ENCODE measurements around the gene RAMP2. TPM values are rescaled to one million over a fixed set of nuclear protein-coding genes. Genes with fewer than 3 reads are reported as not detected.

RAMP2 gene
- total RNA-seq, 2 donors from 2014 or later, result 4.9 to 5.1 TPM

DNA sequence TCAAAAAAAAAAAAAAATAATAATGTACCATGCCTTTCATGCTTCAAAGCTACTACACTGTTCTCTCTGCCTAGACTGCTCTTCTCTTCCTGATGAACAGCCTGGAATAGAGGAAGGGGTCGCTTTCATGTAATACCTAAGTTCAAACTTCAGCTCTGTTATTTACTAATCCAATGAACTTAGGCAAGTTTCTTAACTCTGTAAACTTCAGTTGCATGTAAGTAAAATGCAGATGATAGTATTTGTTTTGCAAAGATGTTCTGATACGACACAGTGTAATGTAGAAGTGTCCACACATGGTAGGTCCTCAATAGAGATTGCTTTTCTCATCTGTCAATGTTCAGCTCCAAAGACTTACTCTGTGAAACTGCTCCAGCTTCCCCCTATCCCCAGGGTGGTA lies 30.9 kb downstream of the RAMP2 start:
- peaks cover 17% of the 10 kb centered on the region for H3K36me3 Mint-ChIP-seq (ENCODE audit: low read depth)

DNA sequence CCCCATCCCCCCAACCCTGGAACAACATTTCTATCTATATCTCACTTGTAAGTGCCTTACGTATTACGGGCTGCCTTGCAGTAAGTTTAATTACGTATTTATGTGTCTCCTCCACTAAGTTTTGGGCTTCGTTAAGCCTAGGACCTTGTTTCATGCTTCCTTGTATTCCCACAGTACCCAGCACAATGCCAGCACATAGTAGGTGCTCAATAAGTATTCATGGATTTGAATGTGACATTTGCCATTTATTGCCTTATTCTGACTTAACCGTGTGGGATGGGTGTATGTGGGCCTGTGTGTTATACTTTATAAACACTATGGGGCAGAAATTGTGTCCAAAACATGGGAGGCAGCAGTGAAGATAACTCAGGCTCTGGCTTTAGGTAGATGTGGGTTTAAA lies 31.5 kb downstream of the RAMP2 start:
- no peak overlapping the region for H3K4me3 Mint-ChIP-seq
- DNase-seq, result no peak
- H3K27me3 Mint-ChIP-seq (ENCODE audit: insufficient read depth), result peaks cover 29% of the 10 kb centered on the region

More for the DNA sequence above, 30.9 kb downstream of the RAMP2 start:
- TF ChIP-seq, protein P1, sequence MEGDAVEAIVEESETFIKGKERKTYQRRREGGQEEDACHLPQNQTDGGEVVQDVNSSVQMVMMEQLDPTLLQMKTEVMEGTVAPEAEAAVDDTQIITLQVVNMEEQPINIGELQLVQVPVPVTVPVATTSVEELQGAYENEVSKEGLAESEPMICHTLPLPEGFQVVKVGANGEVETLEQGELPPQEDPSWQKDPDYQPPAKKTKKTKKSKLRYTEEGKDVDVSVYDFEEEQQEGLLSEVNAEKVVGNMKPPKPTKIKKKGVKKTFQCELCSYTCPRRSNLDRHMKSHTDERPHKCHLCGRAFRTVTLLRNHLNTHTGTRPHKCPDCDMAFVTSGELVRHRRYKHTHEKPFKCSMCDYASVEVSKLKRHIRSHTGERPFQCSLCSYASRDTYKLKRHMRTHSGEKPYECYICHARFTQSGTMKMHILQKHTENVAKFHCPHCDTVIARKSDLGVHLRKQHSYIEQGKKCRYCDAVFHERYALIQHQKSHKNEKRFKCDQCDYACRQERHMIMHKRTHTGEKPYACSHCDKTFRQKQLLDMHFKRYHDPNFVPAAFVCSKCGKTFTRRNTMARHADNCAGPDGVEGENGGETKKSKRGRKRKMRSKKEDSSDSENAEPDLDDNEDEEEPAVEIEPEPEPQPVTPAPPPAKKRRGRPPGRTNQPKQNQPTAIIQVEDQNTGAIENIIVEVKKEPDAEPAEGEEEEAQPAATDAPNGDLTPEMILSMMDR (conservative IDR thresholded peaks at IDR 0.05), result no peak
- no peak overlapping the region for H3K27ac Mint-ChIP-seq
- no peak overlapping the region for H3K4me3 Mint-ChIP-seq
- H3K27me3 Mint-ChIP-seq (ENCODE audit: insufficient read depth), result peaks cover 34% of the 10 kb centered on the region
- no peaks in the 10 kb centered on the region for H3K36me3 ChIP-seq (ENCODE audit: control insufficient read depth, insufficient read depth, low read length)
- no peaks in the 10 kb centered on the region for H3K4me1 Mint-ChIP-seq
- WGBS, 2 experiments (ENCODE audit: insufficient coverage in 1 of 2, insufficient read length in 1 of 2), result 90 to 94% methylated on average over 2 of the region's 2 CpGs
- no peaks in the 10 kb centered on the region for H3K27me3 ChIP-seq (ENCODE audit: control insufficient read depth, insufficient read depth, low read length, poor library complexity, severe bottlenecking)
- no peaks in the 10 kb centered on the region for H3K4me1 ChIP-seq (ENCODE audit: control insufficient read depth, insufficient read depth, low read length)
- no peak for DNase-seq
- H3K9me3 Mint-ChIP-seq, result peaks cover 2% of the 10 kb centered on the region
- no peaks in the 10 kb centered on the region for H3K9me3 ChIP-seq (ENCODE audit: control insufficient read depth, low read length)
- no peak overlapping the region for H3K27ac ChIP-seq (ENCODE audit: low read depth, low read length)
- H3K9ac ChIP-seq (ENCODE audit: extremely low read depth, low read length, poor library complexity, severe bottlenecking), result no peak overlapping the region
- H3K4me3 ChIP-seq (ENCODE audit: low read length), result no peak overlapping the region

DNA sequence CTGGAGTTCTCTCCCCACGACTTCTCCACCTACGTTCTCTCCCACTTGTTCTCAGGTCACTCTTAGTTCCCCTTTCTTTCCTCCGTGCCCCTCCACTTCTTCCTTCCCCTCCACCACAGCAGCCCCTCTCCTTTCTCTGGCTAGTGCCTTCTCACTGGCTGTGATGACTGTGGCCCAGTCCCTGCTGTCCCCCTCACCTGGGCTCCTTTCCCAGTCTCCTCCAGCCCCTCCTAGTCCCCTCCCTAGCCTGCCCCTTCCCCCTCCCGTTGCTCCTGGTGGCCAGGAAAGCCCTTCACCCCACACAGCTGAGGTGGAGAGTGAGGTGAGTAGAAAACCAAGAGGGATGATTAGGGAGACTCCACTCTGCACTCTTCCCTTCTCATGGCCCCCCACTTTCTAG lies 34.0 kb downstream of the RAMP2 start:
- H3K36me3 Mint-ChIP-seq (ENCODE audit: low read depth), result peaks cover 20% of the 10 kb centered on the region

More for the DNA sequence above, 31.5 kb downstream of the RAMP2 start:
- Mint-ChIP-seq H3K4me1 (peaks cover 4% of the 10 kb centered on the region), H3K9me3 (peaks cover 2% of the 10 kb centered on the region), H3K36me3 (ENCODE audit: low read depth) (peaks cover 17% of the 10 kb centered on the region), H3K27ac (no peak overlapping the region)
- Histone ChIP-seq H3K36me3 (ENCODE audit: control insufficient read depth, insufficient read depth, low read length) (no peaks in the 10 kb centered on the region), H3K4me1 (ENCODE audit: control insufficient read depth, insufficient read depth, low read length) (no peaks in the 10 kb centered on the region), H3K4me3 (ENCODE audit: low read length) (no peak overlapping the region), H3K9me3 (ENCODE audit: control insufficient read depth, low read length) (no peaks in the 10 kb centered on the region), H3K27ac (ENCODE audit: low read depth, low read length) (no peak overlapping the region), H3K27me3 (ENCODE audit: control insufficient read depth, insufficient read depth, low read length, poor library complexity, severe bottlenecking) (no peaks in the 10 kb centered on the region), H3K9ac (ENCODE audit: extremely low read depth, low read length, poor library complexity, severe bottlenecking) (no peak overlapping the region)
- TF ChIP-seq, protein P1 (conservative IDR thresholded peaks at IDR 0.05), result no peak
- 93 to 100% methylated on average over 1 to 5 of the region's 5 CpGs for WGBS, 2 experiments (ENCODE audit: insufficient coverage in 1 of 2, insufficient read length in 1 of 2)

More for the DNA sequence above, 34.0 kb downstream of the RAMP2 start:
- Mint-ChIP-seq H3K4me1 (peaks cover 10% of the 10 kb centered on the region), H3K9me3 (peaks cover 6% of the 10 kb centered on the region), H3K27me3 (ENCODE audit: insufficient read depth) (peaks cover 23% of the 10 kb centered on the region), H3K27ac (no peak overlapping the region), H3K4me3 (no peak overlapping the region)
- no peak overlapping the region for H3K27ac ChIP-seq (ENCODE audit: low read depth, low read length)
- WGBS, 2 experiments (ENCODE audit: insufficient coverage in 1 of 2, insufficient read length in 1 of 2), result 92 to 100% methylated on average over 3 of the region's 4 CpGs
- H3K9ac ChIP-seq (ENCODE audit: extremely low read depth, low read length, poor library complexity, severe bottlenecking), result no peak overlapping the region
- no peaks in the 10 kb centered on the region for H3K27me3 ChIP-seq (ENCODE audit: control insufficient read depth, insufficient read depth, low read length, poor library complexity, severe bottlenecking)
- no peaks in the 10 kb centered on the region for H3K9me3 ChIP-seq (ENCODE audit: control insufficient read depth, low read length)
- no peaks in the 10 kb centered on the region for H3K36me3 ChIP-seq (ENCODE audit: control insufficient read depth, insufficient read depth, low read length)
- TF ChIP-seq, protein P1 (conservative IDR thresholded peaks at IDR 0.05), result no peak
- DNase-seq, result no peak
- H3K4me3 ChIP-seq (ENCODE audit: low read length), result no peak overlapping the region
- no peaks in the 10 kb centered on the region for H3K4me1 ChIP-seq (ENCODE audit: control insufficient read depth, insufficient read depth, low read length)
